BJ (cell line): ENCODE data around the gene AZU1. TPM values are rescaled to one million over a fixed set of nuclear protein-coding genes. Genes with fewer than 3 reads are reported as not detected.
A peak's percentile ranks its signal among the peaks of the same experiment; 100 is the strongest.

Source experiments
- CTCF ChIA-PET: fragments of 350-600 bp; formaldehyde crosslinking; extraction: SDS; loops from one replicate; lab custom pipeline; 2021; ENCODE audit warnings: antibody characterized with exemption, inconsistent platforms; lab: Yijun Ruan, JAX
- POLR2A ChIA-PET: fragments of 300-600 bp; sonication (Branson Sonifier 250); formaldehyde crosslinking; extraction: SDS; loops from one replicate; lab custom pipeline; 2021; ENCODE audit warnings: antibody characterized with exemption; lab: Charles Lee
- DNase-seq: peaks from one replicate; pipeline ENCODE4 v3.0.0-alpha.2; 2011; ENCODE audit warnings: low read depth
- H3K27me3 ChIP-seq: 2 replicates; pipeline ENCODE4 v1.6.0; 2011; ENCODE audit warnings: low read length; ENCODE audit not compliant: control insufficient read depth, insufficient read depth
- H3K36me3 ChIP-seq: 2 replicates; pipeline ENCODE4 v1.5.1; 2011; ENCODE audit warnings: low read length; ENCODE audit not compliant: control insufficient read depth, insufficient read depth
- H3K4me3 ChIP-seq: 2 replicates; pipeline ENCODE4 v1.5.1; 2011; ENCODE audit warnings: low read depth, mild to moderate bottlenecking, control low read depth, low read length
- CTCF ChIP-seq: IDR thresholded peaks from 2 replicates; pipeline ENCODE4 v1.5.1; 2011; ENCODE audit warnings: low read depth, mild to moderate bottlenecking, control low read depth, inconsistent platforms, low read length, moderate library complexity; ENCODE audit not compliant: insufficient read depth
- polyA plus RNA-seq: library from polyadenylated mRNA; depleted of rRNA; stranded (reverse); fragments of >200 nt; gene quantifications from 2 replicates; pipeline ENCODE4 v1.2.3, GENCODE V29; 2011

AZU1 gene
- polyA plus RNA-seq, 1 experiment, result 0.07 TPM

- ChIA-PET CTCF (interaction anchor here (2.2 kb wide), 1 partner anchor 10 kb away, joined by 7 read pairs; no protein-coding TSS in a partner anchor), POLR2A (no interaction called here)
- Histone ChIP-seq H3K27me3 (no peaks in the 10 kb centered on the region), H3K36me3 (no peaks in the 10 kb centered on the region), H3K4me3 (peak overlapping the region; percentile 27)
- no peak for TF ChIP-seq CTCF
- no peak for DNase-seq
Observed at GRCh38 chr19:782185-782877, 45.3 kb upstream of the AZU1 start.

GRCh38 chr19:782878-783668 is 44.6 kb upstream of the AZU1 start:
- no peaks in the 10 kb centered on the region for H3K27me3 ChIP-seq
- DNase-seq, result no peak
- H3K4me3 ChIP-seq, result peak overlapping the region; percentile 4; the same call in 1 of the 2 replicates
- no peak for TF ChIP-seq CTCF
- POLR2A ChIA-PET, result interaction anchor here (0.6 to 0.7 kb wide), 2 partner anchors 36 to 68 kb away, joined by 3 read pairs; no protein-coding TSS in a partner anchor
- CTCF ChIA-PET, result interaction anchor here (1.1 kb wide), 1 partner anchor 12 kb away, joined by 3 read pairs; no protein-coding TSS in a partner anchor
- H3K36me3 ChIP-seq, result no peaks in the 10 kb centered on the region

- no peak overlapping the region for H3K4me3 ChIP-seq
- H3K36me3 ChIP-seq, result no peaks in the 10 kb centered on the region; the same call in 1 of the 2 replicates
- DNase-seq, result no peak
- CTCF ChIA-PET, result no interaction called here
- no peaks in the 10 kb centered on the region for H3K27me3 ChIP-seq
- TF ChIP-seq CTCF, result no peak
- POLR2A ChIA-PET, result no interaction called here
Observed at GRCh38 chr19:784541-784940, 43.1 kb upstream of the AZU1 start.

- ChIA-PET CTCF (interaction anchor here (0.9 to 1.0 kb wide), 2 partner anchors 18 to 53 kb away, joined by 3 read pairs; no protein-coding TSS in a partner anchor), POLR2A (no interaction called here)
- no peaks in the 10 kb centered on the region for H3K27me3 ChIP-seq
- no peak for TF ChIP-seq CTCF
- no peak for DNase-seq
- H3K36me3 ChIP-seq, result no peaks in the 10 kb centered on the region; the same call in 1 of the 2 replicates
- H3K4me3 ChIP-seq, result no peak overlapping the region
Observed at GRCh38 chr19:787536-787935, 40.1 kb upstream of the AZU1 start.

- TF ChIP-seq CTCF, result no peak
- ChIA-PET CTCF (no interaction called here), POLR2A (interaction anchor here (0.6 kb wide), 1 partner anchor 35 kb away, joined by 9 read pairs; no protein-coding TSS in a partner anchor)
- Histone ChIP-seq H3K27me3 (no peaks in the 10 kb centered on the region), H3K36me3 (no peaks in the 10 kb centered on the region; the same call in 1 of the 2 replicates), H3K4me3 (no peak overlapping the region)
- DNase-seq, result no peak
Observed at GRCh38 chr19:788686-788982, 39.0 kb upstream of the AZU1 start.
